ENCODE results near the gene SEMA6A.

DNA sequence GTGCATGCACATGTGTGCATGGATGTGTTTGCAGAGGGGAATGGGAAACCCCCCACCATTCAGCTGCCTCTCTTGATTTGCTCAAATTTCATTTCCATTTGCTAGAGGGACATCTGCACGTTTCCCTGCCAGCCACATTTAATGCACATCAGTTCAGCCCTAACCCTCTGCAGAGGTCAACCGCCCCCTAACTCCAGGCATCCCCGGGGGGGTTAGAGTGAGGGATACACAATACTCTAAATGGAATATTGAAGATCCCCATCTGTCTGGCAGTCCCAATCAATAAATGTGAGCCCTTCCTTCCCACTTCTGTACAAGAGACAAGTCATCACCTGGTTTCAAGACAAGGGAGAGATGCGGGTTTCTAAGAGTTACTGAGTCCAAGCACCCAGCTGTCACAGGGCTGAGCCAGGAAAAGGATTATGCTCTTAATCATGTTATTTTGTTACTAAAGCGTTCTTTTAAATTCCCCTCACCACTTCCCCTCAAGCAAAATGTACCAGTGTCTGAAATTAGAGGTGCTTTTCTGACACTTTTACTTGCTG lies 134.1 kb downstream of the SEMA6A start:
- TF ChIP-seq, protein P1, sequence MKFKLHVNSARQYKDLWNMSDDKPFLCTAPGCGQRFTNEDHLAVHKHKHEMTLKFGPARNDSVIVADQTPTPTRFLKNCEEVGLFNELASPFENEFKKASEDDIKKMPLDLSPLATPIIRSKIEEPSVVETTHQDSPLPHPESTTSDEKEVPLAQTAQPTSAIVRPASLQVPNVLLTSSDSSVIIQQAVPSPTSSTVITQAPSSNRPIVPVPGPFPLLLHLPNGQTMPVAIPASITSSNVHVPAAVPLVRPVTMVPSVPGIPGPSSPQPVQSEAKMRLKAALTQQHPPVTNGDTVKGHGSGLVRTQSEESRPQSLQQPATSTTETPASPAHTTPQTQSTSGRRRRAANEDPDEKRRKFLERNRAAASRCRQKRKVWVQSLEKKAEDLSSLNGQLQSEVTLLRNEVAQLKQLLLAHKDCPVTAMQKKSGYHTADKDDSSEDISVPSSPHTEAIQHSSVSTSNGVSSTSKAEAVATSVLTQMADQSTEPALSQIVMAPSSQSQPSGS (IDR thresholded peaks at IDR 0.05; ENCODE audit: low read length) = no peak
- TF ChIP-seq KAT2A (conservative IDR thresholded peaks at IDR 0.05; ENCODE audit: control insufficient read depth, low read depth, low read length) (no peak), ASH2L (IDR thresholded peaks at IDR 0.05; ENCODE audit: borderline replicate concordance, low read depth) (no peak), SMC3 (IDR thresholded peaks at IDR 0.05; ENCODE audit: borderline replicate concordance, low read length) (no peak), CREB1 (IDR thresholded peaks at IDR 0.05; ENCODE audit: low read depth) (no peak), FOXK2 (IDR thresholded peaks at IDR 0.05) (no peak), ZZZ3 (IDR thresholded peaks at IDR 0.05; ENCODE audit: control insufficient read depth, insufficient read length, low read depth) (no peak), POLR2A (IDR thresholded peaks at IDR 0.05; ENCODE audit: low read depth, low read length) (no peak), CEBPB (IDR thresholded peaks at IDR 0.05; ENCODE audit: borderline replicate concordance in 1 of 2, low read depth in 2 of 2, low read length in 2 of 2) (no peak)
- TF ChIP-seq, protein P2, sequence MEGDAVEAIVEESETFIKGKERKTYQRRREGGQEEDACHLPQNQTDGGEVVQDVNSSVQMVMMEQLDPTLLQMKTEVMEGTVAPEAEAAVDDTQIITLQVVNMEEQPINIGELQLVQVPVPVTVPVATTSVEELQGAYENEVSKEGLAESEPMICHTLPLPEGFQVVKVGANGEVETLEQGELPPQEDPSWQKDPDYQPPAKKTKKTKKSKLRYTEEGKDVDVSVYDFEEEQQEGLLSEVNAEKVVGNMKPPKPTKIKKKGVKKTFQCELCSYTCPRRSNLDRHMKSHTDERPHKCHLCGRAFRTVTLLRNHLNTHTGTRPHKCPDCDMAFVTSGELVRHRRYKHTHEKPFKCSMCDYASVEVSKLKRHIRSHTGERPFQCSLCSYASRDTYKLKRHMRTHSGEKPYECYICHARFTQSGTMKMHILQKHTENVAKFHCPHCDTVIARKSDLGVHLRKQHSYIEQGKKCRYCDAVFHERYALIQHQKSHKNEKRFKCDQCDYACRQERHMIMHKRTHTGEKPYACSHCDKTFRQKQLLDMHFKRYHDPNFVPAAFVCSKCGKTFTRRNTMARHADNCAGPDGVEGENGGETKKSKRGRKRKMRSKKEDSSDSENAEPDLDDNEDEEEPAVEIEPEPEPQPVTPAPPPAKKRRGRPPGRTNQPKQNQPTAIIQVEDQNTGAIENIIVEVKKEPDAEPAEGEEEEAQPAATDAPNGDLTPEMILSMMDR (IDR thresholded peaks at IDR 0.05 in 2 of 3, conservative IDR thresholded peaks at IDR 0.05 in 1 of 3; ENCODE audit: control insufficient read depth in 2 of 3, extremely low read depth in 1 of 3, insufficient read depth in 1 of 3, low read depth in 3 of 3, low read length in 3 of 3) = no peak
- TF ChIP-seq, protein P3, sequence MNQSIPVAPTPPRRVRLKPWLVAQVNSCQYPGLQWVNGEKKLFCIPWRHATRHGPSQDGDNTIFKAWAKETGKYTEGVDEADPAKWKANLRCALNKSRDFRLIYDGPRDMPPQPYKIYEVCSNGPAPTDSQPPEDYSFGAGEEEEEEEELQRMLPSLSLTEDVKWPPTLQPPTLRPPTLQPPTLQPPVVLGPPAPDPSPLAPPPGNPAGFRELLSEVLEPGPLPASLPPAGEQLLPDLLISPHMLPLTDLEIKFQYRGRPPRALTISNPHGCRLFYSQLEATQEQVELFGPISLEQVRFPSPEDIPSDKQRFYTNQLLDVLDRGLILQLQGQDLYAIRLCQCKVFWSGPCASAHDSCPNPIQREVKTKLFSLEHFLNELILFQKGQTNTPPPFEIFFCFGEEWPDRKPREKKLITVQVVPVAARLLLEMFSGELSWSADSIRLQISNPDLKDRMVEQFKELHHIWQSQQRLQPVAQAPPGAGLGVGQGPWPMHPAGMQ (IDR thresholded peaks at IDR 0.05; ENCODE audit: borderline replicate concordance) = no peak
- TF ChIP-seq, protein P4, sequence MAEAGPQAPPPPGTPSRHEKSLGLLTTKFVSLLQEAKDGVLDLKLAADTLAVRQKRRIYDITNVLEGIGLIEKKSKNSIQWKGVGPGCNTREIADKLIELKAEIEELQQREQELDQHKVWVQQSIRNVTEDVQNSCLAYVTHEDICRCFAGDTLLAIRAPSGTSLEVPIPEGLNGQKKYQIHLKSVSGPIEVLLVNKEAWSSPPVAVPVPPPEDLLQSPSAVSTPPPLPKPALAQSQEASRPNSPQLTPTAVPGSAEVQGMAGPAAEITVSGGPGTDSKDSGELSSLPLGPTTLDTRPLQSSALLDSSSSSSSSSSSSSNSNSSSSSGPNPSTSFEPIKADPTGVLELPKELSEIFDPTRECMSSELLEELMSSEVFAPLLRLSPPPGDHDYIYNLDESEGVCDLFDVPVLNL (IDR thresholded peaks at IDR 0.05; ENCODE audit: low read depth, low read length) = no peak
